T47D (cell line): Measurements from ENCODE around the gene HMBS.
A peak's percentile ranks its signal among the peaks of the same experiment; 100 is the strongest.
"Not testable (repeated sequence)": the region's sequence is repeated elsewhere in the genome, so short reads cannot be mapped to it uniquely, and the experiment has no call there.

Experiments
- DNase-seq, 2 experiments: peaks; one replicate each; pipeline versions ENCODE4 v3.0.0 to v3.0.0-alpha.2; 2011 to 2012; ENCODE audit warnings: low read depth in 1 of 2, low spot score in 1 of 2
- JUND ChIP-seq: IDR thresholded peaks from 2 replicates; pipeline ENCODE4 v1.6.1; 2012; ENCODE audit warnings: low read depth
- in situ Hi-C: cut with HindIII; loops from 2 replicates; pipeline ENCODE4 v1.10.0; 2016; ENCODE audit warnings: low sequenced_read_pairs, low pct_unique_long_range_greater_than_20kb

HMBS gene

DNA sequence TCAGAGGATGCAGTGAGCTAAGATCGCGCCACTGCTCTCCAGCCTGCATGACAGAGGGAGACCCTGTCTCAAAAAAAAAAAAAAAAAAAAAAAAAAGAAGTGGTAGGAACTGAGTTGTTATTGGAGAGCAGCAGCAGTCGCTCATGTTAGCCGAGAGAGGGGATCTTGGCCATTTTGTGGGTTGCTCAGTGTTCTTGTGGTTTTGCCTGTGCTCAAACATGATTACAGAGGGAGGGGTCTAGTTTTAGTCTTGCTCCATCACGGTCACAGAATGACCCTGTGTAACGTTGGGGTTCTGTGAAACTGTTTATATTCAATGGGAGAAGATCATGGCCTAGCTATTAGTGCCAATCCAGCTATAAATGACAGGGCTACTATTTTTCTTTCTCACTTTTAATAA is 15.0 kb downstream of the HMBS start:
- TF ChIP-seq JUND, result no peak
- DNase-seq, result no peak
- in situ Hi-C loops, result no loop called here

DNA sequence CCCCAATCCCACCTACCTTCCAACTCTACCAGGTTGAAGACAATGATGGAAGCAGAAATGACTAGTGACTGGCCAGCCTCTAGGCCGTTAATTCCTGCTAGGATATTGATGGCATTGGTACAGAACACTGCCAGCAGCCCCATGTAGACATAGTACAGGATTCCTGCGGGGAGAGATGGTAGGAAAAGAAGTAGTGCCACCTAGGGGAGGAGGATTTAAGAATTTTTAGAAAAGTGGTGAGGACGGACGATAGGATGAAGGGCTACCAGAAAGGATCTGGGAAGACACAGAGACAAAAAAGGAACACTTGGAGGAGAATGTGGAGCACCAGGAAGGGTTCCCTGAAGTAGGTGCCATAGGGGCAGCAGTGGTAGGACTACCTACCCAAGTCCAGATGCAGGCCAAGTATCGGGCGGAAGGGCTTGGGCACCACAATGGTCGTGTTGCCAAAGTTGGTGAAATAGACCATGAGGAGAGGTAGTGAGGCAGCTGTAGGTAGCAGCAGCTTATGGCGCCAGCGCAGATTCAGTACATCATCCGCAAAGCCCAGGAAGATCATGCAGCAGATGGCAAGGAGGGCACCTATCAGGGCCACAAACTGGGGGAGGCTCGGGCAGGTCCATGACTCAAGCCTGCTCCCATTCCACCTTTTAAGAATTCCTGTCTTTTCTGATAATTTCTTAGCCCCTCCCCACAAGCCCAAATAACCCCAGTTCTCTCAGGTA is 15.7 kb downstream of the HMBS start:
- TF ChIP-seq JUND, result no peak
- peak in 1 of 2 experiments; percentile 82 for DNase-seq

DNA sequence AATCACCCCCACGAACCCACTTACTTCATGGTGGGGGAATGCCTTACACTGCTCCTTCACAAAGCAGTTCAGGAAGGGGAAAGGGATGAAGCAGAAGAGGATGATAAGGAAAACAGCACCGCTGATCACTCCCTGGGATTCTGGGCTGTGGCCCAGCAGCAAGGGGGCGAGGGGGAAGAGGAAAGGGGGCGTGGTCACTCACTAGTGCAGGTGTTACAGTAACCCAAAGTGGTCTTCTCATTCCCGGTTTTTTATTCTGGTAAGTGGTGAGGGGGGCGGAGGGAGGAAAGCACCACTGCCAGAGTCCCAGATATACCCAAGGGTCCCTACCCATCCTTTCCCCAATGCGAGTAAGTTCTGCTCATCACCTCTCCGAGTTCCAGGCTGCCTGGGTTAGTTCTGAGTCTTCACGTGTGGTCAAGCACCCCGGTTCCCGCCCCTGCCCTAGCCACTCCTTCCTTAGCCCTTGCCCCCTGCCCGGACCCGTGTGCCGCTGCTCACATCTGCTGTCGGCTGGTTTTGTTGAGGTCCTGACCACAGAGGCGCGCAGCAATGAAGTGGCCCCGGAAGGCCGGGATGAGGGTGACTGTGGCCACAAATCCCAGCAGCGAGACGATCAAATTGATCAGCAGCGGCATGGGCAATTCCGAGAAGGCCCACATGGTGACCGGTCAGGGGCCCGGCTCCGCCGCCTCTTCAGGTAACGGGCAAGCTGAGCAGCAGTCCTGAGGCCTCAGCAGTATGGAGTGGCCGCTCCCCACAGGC is 16.5 kb downstream of the HMBS start:
- in situ Hi-C loops, result no loop called here
- no peak for TF ChIP-seq JUND
- no peak for DNase-seq

More for the DNA sequence above, 15.7 kb downstream of the HMBS start:
- in situ Hi-C loops, result no loop called here

DNA sequence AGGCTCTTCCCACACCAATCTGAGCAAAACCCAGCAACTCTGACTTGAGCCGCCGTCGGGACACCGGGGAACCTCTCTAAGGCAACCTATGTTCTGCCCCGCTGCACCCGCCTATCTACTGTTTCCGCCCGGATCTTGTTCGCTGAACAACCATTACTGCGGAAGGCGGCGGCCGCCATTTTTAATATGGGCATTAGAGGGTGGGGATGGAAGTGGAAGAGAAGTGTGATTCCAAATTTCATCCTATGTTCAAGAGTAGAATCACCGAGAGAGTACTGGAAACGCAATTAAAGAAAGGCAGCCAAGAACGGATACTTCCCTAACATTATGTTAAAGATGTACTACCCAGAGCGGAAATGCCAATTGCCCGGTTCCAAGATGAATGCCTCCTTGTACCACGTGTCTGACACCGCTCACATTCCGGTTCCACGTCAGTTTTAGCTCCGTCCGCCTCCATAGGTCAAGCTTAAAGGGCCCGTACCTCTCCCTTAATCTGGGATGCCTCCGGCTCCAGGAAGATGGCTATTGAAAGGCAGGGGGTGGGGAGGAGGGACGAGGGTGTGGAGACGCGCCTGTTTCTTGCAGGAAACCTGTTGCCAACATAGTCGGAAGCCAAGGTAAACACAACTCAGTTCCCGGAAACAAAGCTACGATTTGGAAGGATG is 17.2 kb downstream of the HMBS start, which contains the start of gene DPAGT1:
TSS of gene DPAGT1 (minus strand) at position 95 of the 665 bp plus-strand sequence. CDS start 198 bp downstream, outside the sequence.
- peak; percentile 76 to 100 for DNase-seq
- in situ Hi-C loops, result no loop called here
- no peak for TF ChIP-seq JUND

DNA sequence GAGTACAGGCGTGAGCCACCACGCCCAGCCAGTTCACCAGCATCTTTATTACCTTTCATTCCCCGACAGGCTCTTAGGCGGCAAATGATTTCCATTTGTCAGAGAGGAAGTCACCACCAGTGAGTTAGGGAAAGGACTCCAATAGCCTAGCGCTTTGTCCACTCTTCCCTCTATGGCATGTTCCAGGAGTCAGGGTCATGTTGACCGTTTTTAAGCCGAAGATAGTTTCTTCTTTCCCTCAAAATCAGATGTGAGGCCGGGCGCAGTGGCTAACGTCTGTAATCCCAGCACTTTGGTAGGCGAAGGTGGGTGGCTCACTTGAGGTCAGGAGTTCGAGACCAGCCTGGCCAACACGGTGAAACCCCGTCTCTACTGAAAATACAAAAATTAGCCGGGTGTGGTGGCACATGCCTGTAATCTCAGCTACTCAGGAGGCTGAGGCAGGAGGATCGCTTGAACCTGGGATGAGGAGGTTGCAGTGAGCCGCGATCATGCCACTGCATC is 18.5 kb downstream of the HMBS start:
- in situ Hi-C loops, result not testable (repeated sequence)
- peak in 1 of 2 experiments; percentile 56 for DNase-seq

DNA sequence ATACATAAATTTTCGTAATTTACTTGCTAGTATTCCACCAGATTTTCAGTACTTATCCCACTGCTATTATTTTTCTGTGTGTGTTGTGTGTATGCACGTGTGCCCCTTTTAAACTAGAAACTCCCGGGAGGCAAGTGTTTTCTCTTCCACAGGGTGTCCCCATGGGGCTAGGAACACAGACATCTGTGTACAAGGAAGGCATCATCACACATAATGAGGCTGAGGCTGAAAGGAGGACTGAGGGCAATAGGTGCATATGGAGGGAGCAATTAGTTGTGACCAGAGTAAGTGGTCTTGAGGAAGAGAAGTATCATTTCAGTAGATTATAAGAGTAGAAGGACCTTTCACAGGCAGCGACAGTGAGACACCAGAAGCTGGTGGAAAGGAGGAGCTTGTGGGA is 19.1 kb downstream of the HMBS start:
- no peak for TF ChIP-seq JUND

DNA sequence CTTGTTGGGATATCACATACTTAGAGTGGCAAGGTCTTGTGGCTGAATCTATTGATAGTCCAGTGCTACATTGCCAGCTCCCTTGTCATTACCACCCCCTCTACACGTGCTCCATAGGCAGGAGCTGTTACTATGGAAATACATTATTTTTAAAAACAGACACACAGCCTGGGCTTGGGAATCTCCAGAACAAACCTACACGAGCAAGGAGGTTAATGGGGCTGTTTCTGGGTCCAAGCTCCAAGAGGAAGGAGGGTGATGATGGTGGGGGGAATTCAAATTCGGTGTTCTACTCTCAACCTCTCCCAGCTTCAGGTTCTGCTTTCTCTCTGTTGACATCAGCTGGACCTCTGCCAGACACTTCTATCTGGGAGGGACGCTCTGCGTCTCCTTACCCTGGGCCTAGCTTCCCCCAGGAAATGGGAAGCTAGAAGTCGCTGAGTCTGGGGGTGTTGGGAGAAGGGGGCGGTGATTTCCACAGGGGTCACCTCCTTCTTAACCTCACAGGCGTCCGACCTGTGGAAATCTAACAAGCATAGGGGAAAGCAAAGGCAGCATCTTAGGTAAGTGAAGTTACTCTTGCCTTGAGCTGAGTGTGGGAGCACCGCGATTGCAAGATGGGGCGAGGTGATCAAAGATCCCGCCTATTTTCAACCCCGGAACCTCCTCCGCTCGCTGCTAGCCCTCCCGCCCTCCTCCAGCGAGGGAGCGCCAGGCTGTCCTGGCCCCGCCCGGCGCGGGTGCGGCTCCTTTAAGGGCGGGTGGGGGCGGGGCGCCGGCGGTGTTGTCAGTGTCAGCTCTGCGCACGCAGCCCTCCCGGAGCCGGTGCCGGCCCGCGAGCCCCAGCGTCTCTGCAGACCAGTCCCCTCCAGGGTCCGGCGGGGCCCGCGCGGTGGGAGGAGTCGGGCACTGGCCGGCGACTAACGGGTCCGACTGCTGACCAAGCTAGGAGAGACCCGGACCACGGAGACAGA is 22.2 kb downstream of the HMBS start, which contains the start of gene C2CD2L:
TSS of gene C2CD2L (plus strand) at position 781 of the 974 bp plus-strand sequence. CDS start 398 bp downstream, outside the sequence.
- peak; percentile 91 to 96 for DNase-seq
- TF ChIP-seq JUND, result no peak
- in situ Hi-C loops, result no loop called here

More for the DNA sequence above, 19.1 kb downstream of the HMBS start:
- in situ Hi-C loops, result no loop called here
- DNase-seq, result peak in 1 of 2 experiments; percentile 75

DNA sequence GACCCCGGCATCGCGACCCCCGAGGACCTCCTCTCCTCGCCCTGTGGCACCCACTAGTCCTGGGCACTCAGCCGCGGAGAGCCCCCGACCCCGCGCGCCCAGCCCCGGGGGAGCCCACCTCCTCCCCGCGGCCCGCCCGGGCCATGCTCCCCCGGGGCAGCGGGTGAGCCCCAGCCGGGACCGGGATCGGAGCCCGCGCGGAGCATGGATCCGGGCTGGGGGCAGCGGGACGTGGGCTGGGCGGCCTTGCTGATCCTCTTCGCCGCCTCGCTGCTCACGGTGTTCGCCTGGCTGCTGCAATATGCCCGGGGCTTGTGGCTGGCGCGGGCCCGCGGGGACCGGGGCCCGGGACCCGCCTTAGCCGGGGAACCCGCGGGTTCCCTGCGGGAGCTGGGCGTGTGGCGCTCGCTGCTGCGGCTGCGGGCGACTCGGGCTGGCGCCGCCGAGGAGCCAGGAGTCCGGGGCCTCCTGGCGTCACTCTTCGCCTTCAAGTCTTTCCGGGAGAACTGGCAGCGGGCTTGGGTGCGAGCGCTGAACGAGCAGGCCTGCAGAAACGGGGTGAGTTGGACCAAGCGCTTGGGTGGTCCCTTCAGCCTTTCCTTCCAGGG is 23.0 kb downstream of the HMBS start:
- DNase-seq, result peak in 1 of 2 experiments; percentile 32
- TF ChIP-seq JUND, result no peak
- in situ Hi-C loops, result no loop called here

DNA sequence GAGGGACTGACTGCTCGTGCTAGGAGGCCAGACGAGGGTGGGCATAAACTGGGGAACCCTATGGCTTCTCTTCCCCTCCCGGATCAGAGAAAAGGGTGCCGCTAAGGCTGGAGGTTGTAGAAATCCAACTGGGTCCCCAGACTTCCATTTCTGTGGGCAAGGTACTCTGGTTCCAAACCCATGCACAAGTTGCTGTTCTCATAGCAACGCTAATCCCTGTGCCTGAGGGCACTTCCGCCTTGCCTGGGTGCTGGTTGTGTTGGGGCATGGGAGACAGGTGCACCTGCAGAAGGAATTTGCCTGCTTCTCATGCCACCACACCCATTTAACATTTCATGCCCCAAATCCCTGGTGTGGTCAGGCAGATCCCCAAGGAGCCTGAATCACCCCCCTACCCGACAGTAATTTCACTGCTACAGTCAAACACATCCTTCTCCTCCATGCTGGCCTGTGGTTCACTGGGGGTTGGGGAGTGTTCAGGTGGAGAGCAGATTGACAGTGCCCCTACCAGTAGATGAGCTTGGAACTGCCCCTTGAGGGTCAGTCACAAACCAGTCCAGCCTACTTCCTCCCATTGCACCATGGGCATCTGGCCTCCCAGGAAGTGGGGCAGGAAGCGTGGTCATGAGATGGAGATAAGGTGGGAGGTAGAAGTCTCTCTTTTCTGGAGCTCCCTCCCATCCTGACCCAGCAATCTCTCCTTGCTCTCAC is 23.6 kb downstream of the HMBS start:
- DNase-seq, result peak; percentile 94 to 97
- no peak for TF ChIP-seq JUND
- in situ Hi-C loops, result no loop called here

DNA sequence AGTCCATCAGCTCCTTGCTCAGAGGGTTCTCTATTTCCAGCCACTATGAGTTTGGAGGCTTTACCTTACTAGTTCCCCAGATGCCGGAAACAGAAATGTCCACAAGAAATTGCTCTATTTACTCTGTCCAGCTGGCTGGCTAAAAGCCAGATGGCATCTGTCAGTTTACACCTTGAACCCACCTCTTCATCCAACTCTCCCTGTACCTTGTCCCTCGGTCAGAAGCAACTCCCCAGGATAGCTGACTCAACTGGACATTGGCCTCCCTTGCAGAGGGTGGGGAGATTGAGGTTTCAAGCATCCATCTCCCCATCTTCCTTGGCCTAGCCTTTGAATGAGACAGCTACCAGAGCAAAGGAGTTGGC is 24.2 kb downstream of the HMBS start:
- in situ Hi-C loops, result no loop called here
- no peak for TF ChIP-seq JUND
- DNase-seq, result no peak

DNA sequence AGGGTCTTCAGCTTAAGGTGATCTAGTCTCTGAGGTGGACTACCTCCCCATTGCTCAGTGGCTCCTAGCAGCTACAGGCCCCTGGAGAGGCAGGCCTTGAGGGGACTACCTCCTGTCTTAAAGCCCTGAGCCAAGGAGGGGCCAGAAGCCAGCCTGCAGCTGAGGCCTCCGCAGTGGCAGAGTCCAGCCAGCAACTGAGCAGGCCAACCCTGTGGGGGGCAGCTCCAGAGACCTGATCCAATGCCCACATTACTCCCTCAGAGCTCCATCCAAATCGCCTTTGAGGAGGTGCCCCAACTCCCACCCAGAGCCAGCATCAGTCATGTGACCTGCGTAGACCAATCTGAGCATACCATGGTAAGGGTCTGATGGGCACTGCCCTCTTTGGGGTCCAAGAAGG is 25.2 kb downstream of the HMBS start:
- DNase-seq, result no peak
- in situ Hi-C loops, result no loop called here
- no peak for TF ChIP-seq JUND
